A673 (cell line): ENCODE data around the gene SCO1. TPM values are rescaled to one million over a fixed set of nuclear protein-coding genes. Genes with fewer than 3 reads are reported as not detected.
"Not testable (repeated sequence)": the region's sequence is repeated elsewhere in the genome, so short reads cannot be mapped to it uniquely, and the experiment has no call there.

Experiments
- BruUV-seq: library from RNA; stranded (reverse); fragments of 400-500 nt; replicated peaks from 2 replicates; lab custom pipeline; 2021; lab: Mats Ljungman, UMichigan
- CTCF ChIA-PET: fragments of 300-600 bp; sonication (Branson Sonifier 250); formaldehyde crosslinking; loops from one replicate; lab custom pipeline; 2022; ENCODE audit warnings: antibody characterized with exemption; lab: Charles Lee
- POLR2A ChIA-PET: fragments of 300-600 bp; sonication (Branson Sonifier 250); formaldehyde crosslinking; loops from one replicate; lab custom pipeline; 2022; ENCODE audit warnings: antibody characterized with exemption; ENCODE audit not compliant: low non-redundant PET; lab: Charles Lee
- DNase-seq: peaks from one replicate; pipeline ENCODE4 v3.0.0-alpha.2; 2015; ENCODE audit warnings: low spot score
- H3K27ac ChIP-seq: fragments of 200-600 bp; sonication (generic); 2 replicates; pipeline ENCODE4 v1.5.1; 2016; ENCODE audit warnings: mixed run types, low read depth, mild to moderate bottlenecking, mixed read lengths, antibody characterized with exemption, low read length; ENCODE audit not compliant: poor library complexity, severe bottlenecking
- H3K27me3 ChIP-seq: fragments of 200-600 bp; sonication (generic); replicated peaks from 2 replicates; pipeline ENCODE4 v1.6.1; 2017; ENCODE audit warnings: mixed run types, low read depth, mild to moderate bottlenecking, mixed read lengths, antibody characterized with exemption, low read length; ENCODE audit not compliant: insufficient read depth, poor library complexity
- H3K36me3 ChIP-seq: fragments of 200-600 bp; sonication (generic); 2 replicates; pipeline ENCODE4 v1.6.1; 2016; ENCODE audit warnings: mixed run types, mild to moderate bottlenecking, mixed read lengths, antibody characterized with exemption, low read length; ENCODE audit not compliant: insufficient read depth, poor library complexity, severe bottlenecking
- H3K4me1 ChIP-seq: fragments of 200-600 bp; sonication (generic); 2 replicates; pipeline ENCODE4 v1.6.1; 2017; ENCODE audit warnings: mixed run types, mild to moderate bottlenecking, mixed read lengths, antibody characterized with exemption, low read length; ENCODE audit not compliant: insufficient read depth, poor library complexity, severe bottlenecking
- H3K4me3 ChIP-seq: fragments of 200-600 bp; sonication (generic); 2 replicates; pipeline ENCODE4 v1.5.1; 2016; ENCODE audit warnings: low read depth, mixed run types, mild to moderate bottlenecking, mixed read lengths, low read length; ENCODE audit not compliant: poor library complexity, severe bottlenecking
- H3K9me3 ChIP-seq: fragments of 200-600 bp; sonication (generic); 2 replicates; pipeline ENCODE4 v1.6.1; 2016; ENCODE audit warnings: mixed run types, low read depth, mild to moderate bottlenecking, mixed read lengths, antibody characterized with exemption, low read length; ENCODE audit not compliant: poor library complexity, severe bottlenecking
- EZH2 ChIP-seq: fragments of 200-600 bp; sonication (generic); IDR thresholded peaks from 2 replicates; pipeline ENCODE4 v1.6.1; 2017; ENCODE audit warnings: borderline replicate concordance, low read depth, mild to moderate bottlenecking, mixed read lengths, antibody characterized with exemption, low read length; ENCODE audit not compliant: poor library complexity, severe bottlenecking
- intact Hi-C: fragments of 100-400 bp; cut with micrococcal nuclease; formaldehyde crosslinking; loops from one replicate; pipeline ENCODE4 v1.10.0; 2022; ENCODE audit not compliant: unreplicated experiment
- total RNA-seq: library from RNA; stranded (reverse); gene quantifications from 2 replicates; pipeline ENCODE4 v1.2.3, GENCODE V29; 2021
- TF ChIP-seq, protein P1 (sequence below): fragments of 300-800, 200-600 bp; sonication (generic); conservative IDR thresholded peaks from 2 replicates; pipeline ENCODE4 v1.5.1; 2017; ENCODE audit warnings: low read depth, mild to moderate bottlenecking, antibody characterized with exemption, low read length, moderate library complexity, mixed read lengths

SCO1 gene
- total RNA-seq, 1 experiment from 2014 or later: 42.2 TPM

DNA sequence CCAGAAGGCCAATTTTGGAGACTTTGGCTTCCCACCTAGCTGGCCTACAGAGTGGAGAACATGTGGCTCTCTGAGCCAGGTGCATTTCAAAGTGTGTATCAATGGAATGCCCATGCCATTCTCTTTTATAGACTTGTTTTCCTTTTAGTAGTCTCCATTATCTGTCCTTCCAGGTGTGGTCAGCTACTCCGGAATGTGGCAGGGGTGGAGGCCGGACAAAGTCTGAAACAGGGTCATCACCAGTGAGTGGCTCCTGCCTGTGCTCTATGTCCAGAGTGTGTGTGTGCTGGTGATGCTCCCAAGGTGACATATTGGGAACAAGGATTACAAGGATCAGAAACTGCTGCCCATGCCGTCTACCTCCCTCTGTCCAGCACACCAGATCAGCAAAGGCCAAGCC is 36.3 kb upstream of the SCO1 start:
- H3K9me3 ChIP-seq: no peaks in the 10 kb centered on the region
- no TSS peak for BruUV-seq
- H3K4me1 ChIP-seq: peaks cover 11% of the 10 kb centered on the region
- H3K27me3 ChIP-seq: peaks cover 4% of the 10 kb centered on the region
- no peak for TF ChIP-seq EZH2
- TF ChIP-seq, protein P1, sequence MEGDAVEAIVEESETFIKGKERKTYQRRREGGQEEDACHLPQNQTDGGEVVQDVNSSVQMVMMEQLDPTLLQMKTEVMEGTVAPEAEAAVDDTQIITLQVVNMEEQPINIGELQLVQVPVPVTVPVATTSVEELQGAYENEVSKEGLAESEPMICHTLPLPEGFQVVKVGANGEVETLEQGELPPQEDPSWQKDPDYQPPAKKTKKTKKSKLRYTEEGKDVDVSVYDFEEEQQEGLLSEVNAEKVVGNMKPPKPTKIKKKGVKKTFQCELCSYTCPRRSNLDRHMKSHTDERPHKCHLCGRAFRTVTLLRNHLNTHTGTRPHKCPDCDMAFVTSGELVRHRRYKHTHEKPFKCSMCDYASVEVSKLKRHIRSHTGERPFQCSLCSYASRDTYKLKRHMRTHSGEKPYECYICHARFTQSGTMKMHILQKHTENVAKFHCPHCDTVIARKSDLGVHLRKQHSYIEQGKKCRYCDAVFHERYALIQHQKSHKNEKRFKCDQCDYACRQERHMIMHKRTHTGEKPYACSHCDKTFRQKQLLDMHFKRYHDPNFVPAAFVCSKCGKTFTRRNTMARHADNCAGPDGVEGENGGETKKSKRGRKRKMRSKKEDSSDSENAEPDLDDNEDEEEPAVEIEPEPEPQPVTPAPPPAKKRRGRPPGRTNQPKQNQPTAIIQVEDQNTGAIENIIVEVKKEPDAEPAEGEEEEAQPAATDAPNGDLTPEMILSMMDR: no peak
- CTCF ChIA-PET: interaction anchor here (0.5 kb wide), 1 partner anchor 110 kb away, joined by 3 read pairs; no protein-coding TSS in a partner anchor
- DNase-seq: no peak
- no peak overlapping the region for H3K27ac ChIP-seq
- H3K4me3 ChIP-seq: no peak overlapping the region
- intact Hi-C loops: loop anchor here (10.0 kb wide), 1 partner anchor 1201 kb away; no protein-coding TSS in a partner anchor
- POLR2A ChIA-PET: no interaction called here
- no peaks in the 10 kb centered on the region for H3K36me3 ChIP-seq

DNA sequence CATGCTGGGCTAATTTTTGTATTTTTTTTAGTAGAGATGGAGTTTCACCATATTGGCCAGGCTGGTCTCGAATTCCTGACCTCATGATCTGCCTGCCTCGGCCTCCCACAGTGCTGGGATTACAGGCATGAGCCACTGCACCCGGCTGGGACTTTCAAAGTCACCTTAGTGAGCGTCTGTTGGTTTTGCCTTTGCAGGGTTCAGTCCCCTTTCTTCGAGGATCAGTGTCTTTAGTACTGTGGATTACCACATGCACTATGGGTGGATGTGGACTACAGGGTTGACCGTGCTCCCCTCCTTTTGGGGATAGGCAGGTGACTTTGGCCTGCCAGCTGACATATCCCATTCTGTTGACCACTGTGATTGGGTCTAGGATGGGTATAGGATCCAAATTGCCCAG is 34.8 kb upstream of the SCO1 start:
- CTCF ChIA-PET, BruUV-seq, H3K9me3 ChIP-seq, H3K27ac ChIP-seq, H3K36me3 ChIP-seq, POLR2A ChIA-PET, DNase-seq, H3K4me3 ChIP-seq, H3K27me3 ChIP-seq: not testable (repeated sequence)
- peaks cover 11% of the 10 kb centered on the region for H3K4me1 ChIP-seq
- intact Hi-C loops: loop anchor here (10.0 kb wide), 1 partner anchor 1203 kb away; no protein-coding TSS in a partner anchor

DNA sequence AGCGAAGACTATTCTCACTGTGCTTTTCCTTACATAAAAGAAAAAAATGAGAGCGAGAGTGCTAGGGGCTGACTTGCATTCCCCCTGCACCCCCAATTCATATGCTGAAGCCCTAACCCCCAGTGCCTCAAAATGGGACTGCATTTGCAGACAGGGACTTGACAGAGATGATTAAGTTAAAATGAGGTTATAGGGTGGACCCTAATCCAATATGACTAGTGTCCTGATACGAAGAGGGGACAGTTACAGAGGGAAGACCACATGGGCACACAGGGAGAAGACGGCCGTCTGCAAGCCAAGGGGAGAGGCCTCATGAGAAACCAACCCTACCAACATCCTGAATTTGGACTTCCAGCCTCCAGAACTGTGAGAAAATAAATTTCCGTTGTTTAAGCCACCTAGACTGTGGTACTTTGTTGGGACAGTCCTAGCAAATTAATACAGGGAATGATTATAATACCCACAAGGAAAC is 34.1 kb upstream of the SCO1 start:
- no peak overlapping the region for H3K4me3 ChIP-seq
- intact Hi-C loops: loop anchor here (10.0 kb wide), 1 partner anchor 1203 kb away; no protein-coding TSS in a partner anchor
- ChIA-PET POLR2A (no interaction called here), CTCF (no interaction called here)
- no peaks in the 10 kb centered on the region for H3K9me3 ChIP-seq
- TF ChIP-seq EZH2: no peak
- TF ChIP-seq, protein P1: no peak
- peaks cover 4% of the 10 kb centered on the region for H3K27me3 ChIP-seq
- H3K36me3 ChIP-seq: no peaks in the 10 kb centered on the region
- DNase-seq: no peak
- H3K27ac ChIP-seq: no peak overlapping the region
- H3K4me1 ChIP-seq: peaks cover 11% of the 10 kb centered on the region
- BruUV-seq: no TSS peak

DNA sequence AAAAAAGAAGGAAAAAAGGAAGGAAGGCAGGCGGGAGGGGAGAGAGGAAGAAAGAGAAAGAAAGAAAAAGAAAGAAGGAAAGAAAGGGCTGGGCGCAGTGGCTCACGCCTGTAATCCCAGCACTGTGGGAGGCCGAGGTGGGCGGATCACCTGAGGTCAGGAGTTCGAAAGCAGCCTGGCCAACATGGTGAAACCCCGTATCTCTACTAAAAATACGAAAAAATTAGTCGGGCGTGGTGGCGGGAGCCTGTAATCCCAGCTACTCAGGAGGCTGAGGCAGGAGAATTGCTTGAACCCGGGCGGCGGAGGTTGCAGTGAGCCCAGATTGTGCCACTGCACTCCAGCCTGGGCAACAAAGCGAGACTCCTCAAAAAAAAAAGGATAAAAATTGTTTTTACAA is 32.9 kb upstream of the SCO1 start:
- H3K27ac ChIP-seq, BruUV-seq, H3K9me3 ChIP-seq, POLR2A ChIA-PET, DNase-seq, H3K36me3 ChIP-seq, H3K27me3 ChIP-seq: not testable (repeated sequence)
- intact Hi-C loops: loop anchor here (10.0 kb wide), 1 partner anchor 1205 kb away; no protein-coding TSS in a partner anchor
- Histone ChIP-seq H3K4me3 (peak overlapping the region; percentile 52), H3K4me1 (peaks cover 11% of the 10 kb centered on the region)
- CTCF ChIA-PET: interaction anchor here (0.7 kb wide), 1 partner anchor 608 kb away, joined by 3 read pairs; no protein-coding TSS in a partner anchor
